Subcutaneous adipose tissue (tissue), 4 donors: ENCODE measurements around the gene SPTBN1. TPM values are rescaled to one million over a fixed set of nuclear protein-coding genes. Genes with fewer than 3 reads are reported as not detected.

ENCODE experiments used
- total RNA-seq, 4 donors: library from RNA; depleted of rRNA; stranded (reverse); fragments of >200 nt; gene quantifications; one replicate each; pipeline ENCODE4 v1.1.0, GENCODE V29; 2016
- TF ChIP-seq, protein P1 (sequence below): fragments of 450-650 bp; IDR thresholded peaks from one replicate; pipeline ENCODE4 v1.5.1; 2016; ENCODE audit warnings: low read depth, mild to moderate bottlenecking, control low read depth, antibody characterized with exemption, moderate library complexity

Gene SPTBN1
- total RNA-seq, 4 donors from 2014 or later = 655 to 1,523 (median 889) TPM

DNA sequence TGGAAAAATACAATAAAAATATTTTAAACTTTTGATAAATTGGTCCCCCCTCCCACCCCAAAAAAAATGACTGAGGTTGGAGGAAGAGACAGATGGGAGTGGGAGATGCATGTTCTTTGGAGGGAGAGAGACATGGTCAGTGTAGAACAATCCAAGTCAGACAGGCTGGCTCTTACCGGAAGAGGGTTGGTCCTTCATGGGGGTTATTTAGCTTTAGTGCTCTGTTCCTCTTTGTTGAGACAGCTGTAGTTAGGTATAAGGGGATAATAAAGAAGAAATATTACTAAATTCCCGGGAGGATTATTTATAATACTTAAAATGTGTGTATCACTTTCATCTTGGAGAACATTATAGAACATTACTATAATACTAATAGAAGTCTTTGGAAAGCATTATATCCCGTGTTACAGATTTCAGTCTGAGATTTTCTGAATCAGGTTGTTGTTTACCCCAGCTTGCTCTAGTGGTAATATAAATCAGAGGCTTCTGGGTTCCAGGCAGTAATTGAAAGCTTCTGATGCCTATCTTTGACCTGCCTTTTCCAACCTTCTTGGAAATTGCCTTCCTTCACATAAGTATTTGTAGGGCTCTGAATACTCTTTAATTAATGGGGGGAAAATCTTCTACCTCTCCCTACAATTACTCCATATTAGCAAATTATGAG is 87.7 kb downstream of the SPTBN1 start:
- TF ChIP-seq, protein P1, sequence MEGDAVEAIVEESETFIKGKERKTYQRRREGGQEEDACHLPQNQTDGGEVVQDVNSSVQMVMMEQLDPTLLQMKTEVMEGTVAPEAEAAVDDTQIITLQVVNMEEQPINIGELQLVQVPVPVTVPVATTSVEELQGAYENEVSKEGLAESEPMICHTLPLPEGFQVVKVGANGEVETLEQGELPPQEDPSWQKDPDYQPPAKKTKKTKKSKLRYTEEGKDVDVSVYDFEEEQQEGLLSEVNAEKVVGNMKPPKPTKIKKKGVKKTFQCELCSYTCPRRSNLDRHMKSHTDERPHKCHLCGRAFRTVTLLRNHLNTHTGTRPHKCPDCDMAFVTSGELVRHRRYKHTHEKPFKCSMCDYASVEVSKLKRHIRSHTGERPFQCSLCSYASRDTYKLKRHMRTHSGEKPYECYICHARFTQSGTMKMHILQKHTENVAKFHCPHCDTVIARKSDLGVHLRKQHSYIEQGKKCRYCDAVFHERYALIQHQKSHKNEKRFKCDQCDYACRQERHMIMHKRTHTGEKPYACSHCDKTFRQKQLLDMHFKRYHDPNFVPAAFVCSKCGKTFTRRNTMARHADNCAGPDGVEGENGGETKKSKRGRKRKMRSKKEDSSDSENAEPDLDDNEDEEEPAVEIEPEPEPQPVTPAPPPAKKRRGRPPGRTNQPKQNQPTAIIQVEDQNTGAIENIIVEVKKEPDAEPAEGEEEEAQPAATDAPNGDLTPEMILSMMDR = no peak

DNA sequence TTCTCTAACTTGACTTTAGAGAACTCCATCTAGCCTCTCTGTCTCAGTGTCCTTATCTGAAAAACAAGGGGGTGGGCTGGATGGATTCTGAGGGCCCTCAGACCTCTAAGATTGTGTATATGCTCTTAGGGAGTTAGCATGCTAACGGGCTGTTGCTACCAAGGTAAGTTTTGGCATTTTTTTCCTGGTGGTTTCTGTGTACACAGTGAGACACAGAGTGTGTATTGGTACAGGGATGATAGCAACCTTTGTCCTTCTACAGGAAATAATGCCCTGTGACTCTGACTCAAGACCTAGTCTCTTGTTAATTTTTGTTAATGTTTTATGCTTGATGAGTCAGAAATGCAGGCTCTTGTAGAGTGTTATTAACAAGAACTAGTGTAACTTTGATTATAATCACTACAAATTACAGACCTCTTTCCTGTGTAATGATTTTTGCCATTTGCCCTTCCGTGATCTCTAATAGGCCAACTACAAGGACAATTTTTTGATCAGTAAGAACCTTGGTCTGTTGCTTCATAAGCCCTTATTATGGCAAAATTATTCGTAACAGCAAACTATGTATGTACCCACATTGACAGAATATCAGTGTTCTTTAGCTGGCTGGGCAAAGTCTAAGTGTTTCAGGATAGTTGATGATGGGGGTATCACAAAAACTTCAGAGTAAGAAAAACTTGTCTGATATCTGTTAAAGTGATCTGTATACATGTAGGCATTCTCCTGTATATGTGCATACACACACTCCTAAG is 89.7 kb downstream of the SPTBN1 start:
- TF ChIP-seq, protein P1 = no peak

DNA sequence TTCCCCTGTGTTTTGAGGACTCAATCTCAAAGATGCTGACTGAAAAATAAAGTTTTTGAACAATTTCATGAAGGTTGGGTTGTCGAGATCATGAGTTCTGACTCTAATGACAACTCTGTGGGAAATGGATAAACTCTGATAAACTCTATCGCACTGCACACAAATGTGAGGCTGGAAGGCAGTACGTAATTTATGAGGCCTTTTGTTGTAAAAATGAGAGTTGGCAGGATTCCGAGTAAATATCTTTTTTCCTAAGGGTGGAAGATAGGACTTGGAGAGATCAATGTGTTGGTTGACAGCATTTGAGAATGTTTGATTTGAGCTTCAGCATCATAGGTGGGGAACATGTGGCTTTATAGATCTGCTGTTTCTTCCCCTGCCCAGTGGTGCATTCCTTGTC is 90.4 kb downstream of the SPTBN1 start:
- TF ChIP-seq, protein P1 = no peak

DNA sequence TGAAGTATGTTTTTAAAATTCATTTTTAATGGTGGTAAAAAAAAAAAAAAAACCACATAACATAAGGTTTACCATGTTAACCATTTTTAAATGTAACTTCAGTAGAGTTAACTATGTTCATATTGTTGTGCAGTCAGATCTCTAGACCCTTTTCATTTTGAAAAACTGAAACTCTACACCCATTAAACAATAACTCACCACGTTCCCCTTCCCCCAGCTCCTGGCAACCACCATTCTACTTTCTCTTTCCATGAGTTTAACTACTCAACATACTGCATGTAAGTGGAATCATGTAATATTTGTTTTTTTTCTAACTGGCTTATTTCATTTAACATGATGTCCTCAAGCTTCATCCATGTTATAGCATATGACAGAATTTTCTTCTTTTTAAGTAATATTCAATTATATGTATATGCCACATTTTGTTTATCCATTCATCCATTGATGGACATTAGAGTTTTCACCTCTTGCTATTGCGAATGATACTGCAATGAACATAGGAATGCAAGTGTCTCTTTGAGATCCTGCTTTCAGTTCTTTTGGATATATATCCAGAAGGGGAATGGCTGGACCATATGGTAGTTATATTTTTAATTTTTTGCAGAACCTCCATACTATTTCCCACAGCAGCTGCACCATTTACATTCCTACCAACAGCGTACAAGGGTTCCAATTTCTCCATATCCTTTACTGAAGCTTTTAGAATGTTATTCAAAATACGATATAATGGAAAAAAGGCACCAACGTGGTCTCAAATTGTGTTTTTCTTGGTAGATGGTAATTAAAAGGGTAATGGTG is 91.0 kb downstream of the SPTBN1 start:
- TF ChIP-seq, protein P1 = no peak

DNA sequence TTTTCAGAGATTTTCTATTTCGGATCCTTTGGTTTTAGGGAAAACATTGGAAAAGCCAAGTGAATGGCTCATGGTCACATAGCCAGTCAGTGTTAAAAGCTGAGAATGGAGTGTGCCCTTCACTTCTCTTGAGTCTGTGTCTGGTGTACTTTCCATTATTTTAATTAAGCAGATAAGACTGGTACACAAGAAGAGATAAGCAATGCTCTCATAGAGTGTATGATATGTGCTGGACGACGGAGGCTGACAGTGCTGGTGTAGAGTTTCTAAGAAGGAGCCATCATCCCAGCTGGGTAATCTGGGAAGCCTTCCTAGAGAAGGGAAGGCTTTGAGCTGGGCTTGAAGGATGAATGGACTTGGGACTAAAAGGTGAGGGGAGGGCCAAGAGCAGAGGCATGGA is 93.3 kb downstream of the SPTBN1 start:
- TF ChIP-seq, protein P1 = no peak

DNA sequence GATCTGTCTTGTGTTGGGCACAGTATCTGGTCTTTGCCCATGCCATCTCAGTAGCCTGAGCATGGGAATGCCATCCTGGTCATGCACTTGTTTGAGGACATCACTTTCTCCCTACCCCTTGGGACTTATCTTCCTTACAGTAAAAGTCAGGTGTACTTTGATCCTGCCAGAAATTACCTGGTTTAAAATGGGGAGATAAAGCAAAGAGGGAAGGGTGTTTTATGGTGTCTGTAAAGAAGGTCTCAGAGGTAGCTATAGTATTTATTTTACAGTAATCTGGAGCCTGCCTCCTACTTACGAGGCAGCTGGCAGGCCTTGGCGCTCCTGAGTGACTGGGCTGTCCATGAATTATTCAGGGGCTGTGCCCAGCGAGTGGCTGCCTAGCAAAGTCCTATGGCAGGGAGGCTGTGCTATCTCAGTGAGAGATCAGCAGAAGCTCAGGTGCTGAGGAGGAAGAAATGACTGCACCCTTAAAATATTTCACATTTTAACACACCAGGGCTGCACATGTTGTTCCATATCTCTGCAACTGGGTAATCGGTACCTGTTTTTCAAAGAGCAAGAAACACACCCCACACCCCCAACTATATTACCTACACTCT is 93.9 kb downstream of the SPTBN1 start:
- TF ChIP-seq, protein P1 = no peak
